ENCODE measurements around the gene MTERF4.

MTERF4 gene

DNA sequence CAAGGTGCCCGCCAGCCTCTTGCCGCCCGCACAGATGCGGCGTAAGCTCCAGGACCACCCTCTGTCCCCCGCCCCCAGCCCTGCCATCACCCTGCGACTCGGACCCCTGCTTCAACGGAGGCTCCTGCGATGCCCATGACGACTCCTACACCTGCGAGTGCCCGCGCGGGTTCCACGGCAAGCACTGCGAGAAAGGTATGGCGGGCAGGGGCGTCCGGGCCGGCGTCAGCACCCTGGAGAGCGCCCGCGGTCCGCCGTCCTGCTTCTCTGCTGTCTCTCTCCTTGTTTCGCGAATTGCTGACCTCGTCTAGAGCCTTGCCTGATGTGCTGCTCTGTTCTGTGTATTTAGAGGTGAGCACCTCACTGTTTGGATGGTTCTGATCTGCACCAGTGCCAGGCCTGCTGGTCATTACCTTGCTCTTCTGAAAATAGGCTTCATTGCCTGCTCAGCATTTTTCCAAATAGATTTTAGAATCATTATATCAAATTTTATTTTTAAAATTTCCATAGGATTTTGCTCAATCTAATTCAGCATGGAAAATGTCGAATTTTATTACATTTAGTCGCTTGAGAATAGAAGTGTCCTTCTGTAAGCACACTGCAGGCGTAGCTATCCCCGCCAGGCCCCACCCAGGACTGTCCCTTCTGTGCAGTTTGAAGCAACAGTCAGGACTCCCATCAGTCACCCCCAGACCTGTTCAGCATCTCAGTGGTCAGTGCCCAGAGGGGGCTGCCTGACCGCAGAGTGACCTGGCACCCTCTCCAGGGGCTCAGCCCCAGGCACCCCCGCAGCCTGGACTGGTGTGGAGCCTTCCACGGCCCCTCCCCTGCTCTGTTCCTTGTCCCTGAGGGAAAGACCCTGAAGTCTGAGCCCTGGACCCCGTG lies 52.1 kb downstream of the MTERF4 start:
- DNase-seq (ENCODE audit: low spot score) = no peak

DNA sequence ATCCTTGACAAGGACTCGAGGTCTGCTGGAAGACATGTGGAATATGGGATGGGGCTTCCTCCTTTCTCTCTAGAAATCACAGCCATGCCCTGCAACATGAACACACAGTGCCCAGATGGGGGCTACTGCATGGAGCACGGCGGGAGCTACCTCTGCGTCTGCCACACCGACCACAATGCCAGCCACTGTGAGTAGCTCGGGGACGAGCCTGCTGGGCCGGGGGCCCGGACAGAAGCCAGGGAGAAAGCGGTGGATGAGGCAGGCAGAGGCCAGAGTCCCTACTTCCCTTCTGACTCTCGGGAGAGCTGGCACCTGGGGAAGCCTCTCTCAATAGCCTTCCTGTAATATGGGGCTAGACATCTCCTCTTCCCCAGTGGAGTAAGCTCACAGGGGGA lies 53.1 kb downstream of the MTERF4 start:
- DNase-seq (ENCODE audit: low spot score) = no peak

- no peak for DNase-seq (ENCODE audit: low spot score)
These were observed 53.7 kb downstream of the MTERF4 start for GRCh38 chr2:241048149-241048948.

DNA sequence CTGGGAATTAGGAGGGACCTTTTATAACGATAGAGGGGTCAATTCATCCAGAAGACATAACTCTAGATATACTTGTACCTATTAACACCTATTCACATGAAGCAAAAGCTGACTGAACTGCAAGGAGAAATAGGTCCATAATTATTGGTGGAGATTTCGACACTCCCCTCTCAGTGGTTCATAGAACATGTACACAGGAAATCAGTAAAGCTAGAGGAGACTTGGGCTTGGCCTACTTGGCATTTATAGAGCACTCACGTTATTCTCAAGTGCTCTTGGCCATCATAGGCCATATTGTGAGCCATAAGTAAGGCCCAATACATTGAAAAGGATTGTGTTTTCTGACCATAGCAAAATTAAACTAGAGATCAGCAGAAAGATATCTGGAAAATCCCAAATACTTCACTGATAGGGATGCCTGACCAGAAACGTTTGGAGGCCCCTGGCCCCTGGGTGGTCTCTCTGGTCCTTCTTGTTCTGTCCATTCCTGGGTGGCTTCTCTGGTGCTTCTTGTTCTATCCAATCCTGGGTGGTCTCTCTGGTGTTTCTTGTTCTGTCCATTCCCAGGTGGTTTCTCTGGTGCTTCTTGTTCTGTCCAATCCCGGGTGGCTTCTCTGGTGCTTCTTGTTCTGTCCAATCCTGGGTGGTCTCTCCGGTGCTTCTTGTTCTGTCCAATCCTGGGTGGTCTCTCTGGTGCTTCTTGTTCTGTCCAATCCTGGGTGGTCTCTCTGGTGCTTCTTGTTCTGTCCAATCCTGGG lies 54.7 kb downstream of the MTERF4 start:
- no peak for DNase-seq (ENCODE audit: low spot score)
